Fibroblast of lung (primary cell): ENCODE data around the gene SOCS4.

Experiments
- EZH2 ChIP-seq: IDR thresholded peaks from 2 replicates; pipeline ENCODE4 v1.5.1; 2012; ENCODE audit warnings: low read length, control low read depth, mild to moderate bottlenecking; ENCODE audit errors: missing control alignments
- TF ChIP-seq, protein P1 (sequence below), 2 donors: IDR thresholded peaks in 1 of 2; conservative IDR thresholded peaks in 1 of 2; 1 replicate in 1 of 2; 2 replicates in 1 of 2; pipeline ENCODE4 v1.5.1; 2011 to 2012; ENCODE audit warnings: low read length in 2 of 2, control low read depth in 1 of 2, inconsistent platforms in 1 of 2, low read depth in 1 of 2, mild to moderate bottlenecking in 1 of 2

DNA sequence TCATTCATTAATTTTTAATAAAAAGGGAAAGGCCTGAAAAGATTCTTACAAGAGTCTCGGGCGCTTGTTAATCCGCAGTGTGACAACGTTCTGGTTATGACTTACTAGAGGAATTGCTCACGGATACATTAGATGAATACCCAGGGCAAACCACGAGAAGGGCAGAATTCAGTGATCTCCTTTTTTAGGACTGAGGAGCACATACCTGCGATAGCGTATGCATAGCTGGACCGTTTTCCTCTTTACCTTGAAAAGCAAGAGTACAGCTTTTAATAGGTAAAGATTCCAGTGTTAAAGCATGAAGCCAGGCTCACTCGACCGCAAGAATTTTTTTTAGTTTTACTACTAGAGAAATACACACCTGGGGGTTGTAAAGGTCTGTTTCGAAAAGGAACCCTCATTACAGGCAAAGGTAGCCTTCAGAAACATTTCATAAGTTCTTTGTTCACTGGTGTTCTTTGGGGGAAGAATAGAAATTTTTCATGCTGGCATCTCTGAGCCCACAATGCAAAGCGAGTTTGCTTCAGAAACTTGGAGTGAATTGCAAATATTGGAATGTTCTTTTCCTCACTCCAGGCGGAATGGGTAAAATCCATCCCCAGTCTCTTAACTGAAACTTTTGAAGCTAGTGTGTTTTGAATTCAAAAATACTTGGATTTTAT lies 25.4 kb downstream of the SOCS4 start:
- no peak for TF ChIP-seq EZH2
- TF ChIP-seq, protein P1, sequence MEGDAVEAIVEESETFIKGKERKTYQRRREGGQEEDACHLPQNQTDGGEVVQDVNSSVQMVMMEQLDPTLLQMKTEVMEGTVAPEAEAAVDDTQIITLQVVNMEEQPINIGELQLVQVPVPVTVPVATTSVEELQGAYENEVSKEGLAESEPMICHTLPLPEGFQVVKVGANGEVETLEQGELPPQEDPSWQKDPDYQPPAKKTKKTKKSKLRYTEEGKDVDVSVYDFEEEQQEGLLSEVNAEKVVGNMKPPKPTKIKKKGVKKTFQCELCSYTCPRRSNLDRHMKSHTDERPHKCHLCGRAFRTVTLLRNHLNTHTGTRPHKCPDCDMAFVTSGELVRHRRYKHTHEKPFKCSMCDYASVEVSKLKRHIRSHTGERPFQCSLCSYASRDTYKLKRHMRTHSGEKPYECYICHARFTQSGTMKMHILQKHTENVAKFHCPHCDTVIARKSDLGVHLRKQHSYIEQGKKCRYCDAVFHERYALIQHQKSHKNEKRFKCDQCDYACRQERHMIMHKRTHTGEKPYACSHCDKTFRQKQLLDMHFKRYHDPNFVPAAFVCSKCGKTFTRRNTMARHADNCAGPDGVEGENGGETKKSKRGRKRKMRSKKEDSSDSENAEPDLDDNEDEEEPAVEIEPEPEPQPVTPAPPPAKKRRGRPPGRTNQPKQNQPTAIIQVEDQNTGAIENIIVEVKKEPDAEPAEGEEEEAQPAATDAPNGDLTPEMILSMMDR (conservative IDR thresholded peaks at IDR 0.05 in 1 of 2, IDR thresholded peaks at IDR 0.05 in 1 of 2; ENCODE audit: low read depth in 1 of 2, low read length in 2 of 2), result no peak
